ENCODE measurements around the gene EDC3.

The EDC3 gene

DNA sequence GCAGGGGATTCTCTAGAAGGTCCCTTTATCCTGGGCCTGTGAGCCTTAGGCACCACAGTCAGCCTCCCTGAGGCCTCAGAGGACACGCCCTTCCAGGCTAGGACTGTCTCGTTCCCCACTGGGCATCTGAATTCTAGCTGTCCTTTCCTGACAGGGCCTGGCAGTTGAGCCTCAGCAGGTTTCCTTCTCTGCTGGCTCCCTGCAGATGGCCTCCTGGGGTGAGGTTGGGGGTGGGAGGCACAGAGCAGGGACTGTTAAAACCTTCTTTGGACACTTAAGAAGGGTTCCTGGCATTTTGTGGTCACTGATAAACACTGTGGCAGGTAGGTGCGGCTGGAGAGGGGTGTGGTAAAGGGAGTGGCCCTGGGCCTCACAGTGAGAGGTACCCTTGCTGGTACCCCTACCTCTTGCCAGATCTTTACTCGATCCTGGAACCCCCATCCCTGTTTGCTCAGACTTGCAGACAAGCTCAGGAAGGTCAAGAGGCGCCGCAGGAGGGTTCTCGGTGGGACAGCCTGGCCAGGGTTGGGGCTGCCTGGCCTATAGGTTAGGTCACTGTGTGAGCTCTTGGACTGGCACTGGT is 71.7 kb downstream of the EDC3 start:
- no peak for DNase-seq

DNA sequence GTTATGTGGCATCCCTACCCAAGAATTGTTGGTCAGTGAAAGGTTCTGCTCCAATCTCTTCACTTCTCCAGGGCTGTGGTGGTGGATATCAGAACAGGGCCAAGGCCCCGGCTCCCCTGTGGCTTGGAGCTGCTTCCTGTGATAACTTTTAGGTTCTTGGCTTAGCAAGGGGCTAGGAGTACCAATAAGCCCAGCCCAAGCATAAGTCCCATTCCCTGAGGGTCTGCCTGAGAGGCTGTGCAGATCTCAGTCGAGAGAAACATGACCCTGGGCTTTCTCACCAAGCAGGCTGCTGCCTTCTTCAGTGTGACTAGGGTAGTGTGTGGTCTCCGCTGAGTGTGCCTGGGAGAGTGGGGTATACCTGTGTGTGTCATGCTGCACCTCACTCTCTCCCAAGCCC is 73.1 kb downstream of the EDC3 start:
- no peak for DNase-seq

GRCh38 chr15:74621936-74622335 is 73.9 kb downstream of the EDC3 start:
- no peak for DNase-seq

- DNase-seq, result no peak
Measured at GRCh38 chr15:74621546-74621920, 74.3 kb downstream of the EDC3 start.

- peak; percentile 90 for DNase-seq
Measured at GRCh38 chr15:74620636-74621545, 74.9 kb downstream of the EDC3 start.

GRCh38 chr15:74619916-74620635 is 75.7 kb downstream of the EDC3 start:
- no peak for DNase-seq

GRCh38 chr15:74618841-74619596 is 76.8 kb downstream of the EDC3 start:
- no peak for DNase-seq

GRCh38 chr15:74616996-74617395 is 78.8 kb downstream of the EDC3 start:
- no peak for DNase-seq

DNA sequence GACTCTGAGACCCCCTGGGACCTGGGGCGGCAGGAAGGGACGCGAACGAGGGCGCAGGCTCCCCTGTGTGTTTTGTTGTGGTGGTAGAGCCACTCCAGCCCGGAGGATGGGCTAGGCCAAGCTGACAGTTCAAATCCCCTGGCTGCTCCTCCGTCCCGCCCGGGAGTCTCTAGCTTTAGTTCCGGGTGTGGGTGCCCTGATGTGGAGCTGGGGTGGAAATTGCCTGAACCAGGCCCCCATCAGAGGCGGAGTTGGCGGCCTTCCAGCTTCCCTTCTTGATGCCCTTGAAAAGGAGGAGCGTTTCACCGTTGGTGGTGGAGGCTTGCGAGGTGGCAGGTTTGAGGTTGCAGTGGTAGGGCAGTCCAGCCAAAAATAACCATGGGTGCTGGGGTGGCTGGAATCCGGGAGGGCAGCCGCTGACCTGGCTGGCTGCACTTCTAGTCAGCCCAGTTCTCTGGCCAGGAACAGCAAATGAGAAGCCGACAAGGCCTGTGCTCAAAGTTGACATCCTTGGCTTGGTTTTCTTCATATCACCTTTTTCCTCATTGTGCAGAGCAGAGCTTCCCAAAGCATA is 79.4 kb downstream of the EDC3 start:
- peak; percentile 62 for DNase-seq

GRCh38 chr15:74615508-74616365 is 80.1 kb downstream of the EDC3 start, which contains the start of gene CLK3:
Gene CLK3 (plus strand): TSS chr15:74615836. CDS start chr15:74619197, 3,361 bp downstream.
- peak; percentile 97 for DNase-seq

DNA sequence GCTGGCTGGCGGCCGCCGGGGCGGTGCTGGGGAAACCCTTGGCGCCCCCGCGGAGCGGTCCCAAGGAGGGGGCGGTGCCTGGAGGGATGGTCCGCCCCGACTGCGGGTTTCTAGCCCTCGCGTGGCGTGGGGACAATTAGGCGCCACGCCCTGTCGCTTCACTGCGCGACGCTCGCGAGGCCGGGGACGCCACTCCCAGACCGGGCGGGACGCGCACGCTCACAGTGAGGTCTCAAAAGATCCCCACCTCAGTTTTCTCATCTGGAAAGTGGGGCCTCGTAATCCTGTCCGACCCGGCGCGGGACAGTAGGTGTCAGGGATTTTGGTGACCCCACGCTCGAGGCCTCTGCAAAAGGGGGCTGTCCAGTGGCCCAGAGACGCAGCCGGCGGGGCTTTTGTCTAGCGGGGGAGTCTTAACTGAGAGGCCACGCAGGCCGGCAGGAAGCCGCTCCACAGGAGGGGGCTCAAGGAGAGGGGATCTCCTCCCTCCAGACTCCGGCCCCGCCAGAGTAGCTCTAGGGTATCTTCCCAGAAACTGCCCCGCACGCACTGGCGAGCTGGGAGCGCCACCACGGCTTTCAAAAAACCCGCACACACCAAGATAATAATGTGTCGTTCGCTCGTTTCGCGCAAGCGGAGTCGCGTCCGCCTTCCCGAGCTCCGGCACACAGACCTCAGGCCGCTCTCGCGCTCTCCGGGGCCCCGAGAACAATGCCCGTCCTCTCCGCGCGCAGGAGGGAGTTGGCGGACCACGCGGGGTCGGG is 80.9 kb downstream of the EDC3 start:
- DNase-seq, result peak; percentile 86

DNA sequence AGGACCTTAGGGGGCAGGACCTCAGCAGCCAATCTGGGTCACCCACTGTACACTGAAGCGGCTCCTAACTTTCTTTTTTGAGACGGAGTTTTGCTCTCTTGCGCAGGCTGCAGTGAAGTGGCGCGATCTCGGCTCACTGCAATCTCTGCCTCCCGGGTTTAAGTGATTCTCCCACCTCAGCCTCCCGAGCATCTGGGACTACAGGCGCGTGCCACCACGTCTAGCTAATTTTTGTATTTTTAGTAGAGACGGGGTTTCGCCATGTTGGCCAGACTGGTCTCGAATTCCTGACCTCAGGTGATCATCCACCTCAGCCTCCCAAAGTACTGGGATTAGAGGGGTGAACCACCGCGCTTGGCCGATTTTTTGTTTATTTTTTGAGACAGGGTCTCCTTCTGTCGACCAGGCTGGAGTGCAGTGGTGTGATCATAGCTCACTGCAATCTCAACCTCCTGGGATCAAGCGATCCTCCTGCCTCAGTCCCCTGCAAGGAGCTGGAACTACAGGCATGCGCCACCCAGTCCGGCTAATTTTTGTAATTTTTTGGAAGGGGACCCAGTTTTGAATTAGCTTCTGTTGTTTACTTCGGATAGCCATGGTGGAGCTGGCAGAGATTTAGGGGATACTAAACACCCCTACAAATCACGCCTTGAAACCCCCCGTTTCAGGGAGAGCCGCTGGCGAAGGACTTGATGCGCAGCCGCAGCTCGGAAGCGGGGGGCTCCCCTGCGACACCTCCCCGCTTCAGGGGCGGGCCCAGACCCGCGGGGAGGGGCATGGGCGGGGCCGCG is 81.7 kb downstream of the EDC3 start:
- no peak for DNase-seq

DNA sequence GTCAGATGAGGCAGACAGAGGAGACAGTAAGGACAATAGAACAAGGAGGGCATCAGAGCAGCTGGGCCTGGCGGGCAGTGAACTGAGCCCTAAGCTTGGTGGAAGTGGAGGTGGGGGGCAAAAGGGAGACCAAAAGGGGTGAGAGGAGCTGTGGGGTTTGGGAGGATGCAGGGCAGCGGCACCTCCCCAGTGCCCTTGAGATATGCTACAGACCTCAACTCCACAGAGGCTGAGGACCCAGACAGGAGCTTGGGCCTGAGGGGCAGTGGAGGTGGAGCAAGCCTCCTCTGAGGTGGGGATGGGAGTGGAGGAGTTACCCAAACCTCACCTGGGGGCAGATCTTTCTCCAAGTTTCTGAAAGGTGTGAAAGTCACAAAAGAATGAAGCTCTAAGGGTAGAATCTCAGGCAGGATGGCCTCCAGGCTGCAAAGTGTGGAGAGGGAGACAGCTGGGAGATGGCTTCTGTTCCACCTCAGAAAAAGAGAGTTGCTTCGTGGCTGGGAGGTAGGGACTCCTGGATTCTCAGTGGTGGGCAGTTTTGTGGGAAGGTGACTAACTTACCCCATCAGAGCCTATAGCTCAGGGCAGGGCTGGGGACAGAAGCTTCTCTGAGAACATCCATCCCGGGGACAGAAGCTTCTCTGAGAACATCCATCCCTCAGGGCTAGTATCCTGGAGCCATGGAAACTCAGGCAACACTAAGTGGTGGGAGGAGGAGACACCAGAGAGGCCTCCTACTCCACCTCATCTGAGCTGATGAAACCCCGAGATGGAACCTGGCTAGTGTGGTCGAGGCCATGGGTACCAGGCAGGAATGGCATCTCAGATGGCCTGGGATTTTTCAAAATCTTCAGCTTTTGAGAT is 82.5 kb downstream of the EDC3 start:
- no peak for DNase-seq

DNA sequence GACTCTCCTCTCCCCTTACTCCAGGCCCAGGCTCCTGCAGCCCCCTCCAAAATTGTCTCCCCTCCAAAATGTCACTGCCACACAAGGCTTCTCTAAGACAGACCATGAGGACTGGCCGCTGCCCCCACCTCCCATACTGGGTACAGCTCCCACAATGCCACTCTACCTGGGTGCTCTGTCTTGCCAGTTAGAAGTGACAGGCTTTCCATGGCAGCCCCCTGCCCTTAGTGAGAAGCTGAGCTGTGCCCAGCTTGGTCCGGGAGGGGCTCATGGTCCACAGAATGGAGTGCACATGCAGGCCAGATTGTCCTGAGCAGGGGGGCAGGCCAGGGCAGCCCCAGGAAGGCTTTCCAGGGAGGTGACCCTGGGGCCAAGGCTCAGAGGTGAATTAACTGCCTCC is 83.1 kb downstream of the EDC3 start:
- no peak for DNase-seq

- DNase-seq, result no peak
Measured at GRCh38 chr15:74611834-74612233, 84.0 kb downstream of the EDC3 start.

- no peak for DNase-seq
Measured at GRCh38 chr15:74611341-74611740, 84.5 kb downstream of the EDC3 start.

GRCh38 chr15:74610302-74610951 is 85.4 kb downstream of the EDC3 start:
- no peak for DNase-seq

- DNase-seq, result no peak
Measured at GRCh38 chr15:74609938-74610301, 85.9 kb downstream of the EDC3 start.
